Measurements from ENCODE around the gene GPBAR1. TPM values are rescaled to one million over a fixed set of nuclear protein-coding genes. Genes with fewer than 3 reads are reported as not detected.

GPBAR1 gene
- total RNA-seq, 2 experiments from 2014 or later: 1.6 to 1.8 TPM

- Histone ChIP-seq H3K9me3 (ENCODE audit: control insufficient read depth in 1 of 2, insufficient read depth in 1 of 2, low read length in 2 of 2) (no peaks in the 10 kb centered on the region), H3K27ac (ENCODE audit: low read depth in 1 of 2, low read length in 2 of 2) (no peak overlapping the region), H3K27me3 (ENCODE audit: control insufficient read depth in 1 of 2, insufficient read depth in 2 of 2, low read length in 2 of 2) (no peaks in the 10 kb centered on the region), H3K36me3 (ENCODE audit: insufficient read depth, low read length) (peaks cover 95% of the 10 kb centered on the region), H3K4me1 (ENCODE audit: insufficient read depth, low read length) (peaks cover 24% of the 10 kb centered on the region), H3K4me3 (ENCODE audit: low read length) (no peak overlapping the region)
- intact Hi-C loops (cut with DNase I, micrococcal nuclease): no loop called here
- Mint-ChIP-seq H3K9me3 (no peaks in the 10 kb centered on the region), H3K4me3 (no peak overlapping the region), H3K36me3 (ENCODE audit: low read depth) (peaks cover 96% of the 10 kb centered on the region), H3K4me1 (ENCODE audit: low read depth) (peaks cover 36% of the 10 kb centered on the region), H3K27ac (no peak overlapping the region), H3K27me3 (no peaks in the 10 kb centered on the region)
- TF ChIP-seq, protein P1, sequence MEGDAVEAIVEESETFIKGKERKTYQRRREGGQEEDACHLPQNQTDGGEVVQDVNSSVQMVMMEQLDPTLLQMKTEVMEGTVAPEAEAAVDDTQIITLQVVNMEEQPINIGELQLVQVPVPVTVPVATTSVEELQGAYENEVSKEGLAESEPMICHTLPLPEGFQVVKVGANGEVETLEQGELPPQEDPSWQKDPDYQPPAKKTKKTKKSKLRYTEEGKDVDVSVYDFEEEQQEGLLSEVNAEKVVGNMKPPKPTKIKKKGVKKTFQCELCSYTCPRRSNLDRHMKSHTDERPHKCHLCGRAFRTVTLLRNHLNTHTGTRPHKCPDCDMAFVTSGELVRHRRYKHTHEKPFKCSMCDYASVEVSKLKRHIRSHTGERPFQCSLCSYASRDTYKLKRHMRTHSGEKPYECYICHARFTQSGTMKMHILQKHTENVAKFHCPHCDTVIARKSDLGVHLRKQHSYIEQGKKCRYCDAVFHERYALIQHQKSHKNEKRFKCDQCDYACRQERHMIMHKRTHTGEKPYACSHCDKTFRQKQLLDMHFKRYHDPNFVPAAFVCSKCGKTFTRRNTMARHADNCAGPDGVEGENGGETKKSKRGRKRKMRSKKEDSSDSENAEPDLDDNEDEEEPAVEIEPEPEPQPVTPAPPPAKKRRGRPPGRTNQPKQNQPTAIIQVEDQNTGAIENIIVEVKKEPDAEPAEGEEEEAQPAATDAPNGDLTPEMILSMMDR (IDR thresholded peaks at IDR 0.05): no peak
- DNase-seq (no peak), ATAC-seq (ENCODE audit: poor library complexity) (no peak)
- ChIA-PET CTCF (no interaction called here), POLR2A (no interaction called here)
Measured at GRCh38 chr2:218235017-218235416, 25.8 kb upstream of the GPBAR1 start.

DNA sequence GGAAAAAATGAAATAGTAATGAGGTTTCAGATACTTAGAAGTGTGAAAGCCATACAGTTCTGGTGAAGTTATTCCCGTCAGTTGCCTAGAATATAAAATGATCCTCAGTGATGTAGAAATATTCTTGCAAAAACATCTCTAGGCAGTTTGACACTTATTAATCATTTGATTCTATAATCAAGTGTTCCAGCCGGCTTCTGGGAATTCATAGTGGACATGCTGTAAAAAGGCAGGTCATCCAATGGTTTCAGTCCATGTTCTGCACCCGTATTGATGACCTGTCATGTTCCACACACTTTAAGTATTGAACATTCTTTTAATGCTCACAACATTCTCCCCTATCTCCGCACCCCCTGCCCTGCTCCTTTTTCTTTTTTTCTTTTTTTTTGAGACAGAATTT, 24.0 kb upstream of the GPBAR1 start:
- Mint-ChIP-seq H3K4me1 (ENCODE audit: low read depth) (peaks cover 30% of the 10 kb centered on the region), H3K27ac (no peak overlapping the region), H3K27me3 (no peaks in the 10 kb centered on the region), H3K36me3 (ENCODE audit: low read depth) (peaks cover 98% of the 10 kb centered on the region), H3K9me3 (no peaks in the 10 kb centered on the region), H3K4me3 (no peak overlapping the region)
- H3K36me3 ChIP-seq (ENCODE audit: insufficient read depth, low read length): peaks cover 94% of the 10 kb centered on the region
- H3K4me3 ChIP-seq (ENCODE audit: low read length): no peak overlapping the region
- POLR2A ChIA-PET: no interaction called here
- H3K9me3 ChIP-seq (ENCODE audit: control insufficient read depth in 1 of 2, insufficient read depth in 1 of 2, low read length in 2 of 2): no peaks in the 10 kb centered on the region
- DNase-seq (no peak), ATAC-seq (ENCODE audit: poor library complexity) (no peak)
- no peaks in the 10 kb centered on the region for H3K27me3 ChIP-seq (ENCODE audit: control insufficient read depth in 1 of 2, insufficient read depth in 2 of 2, low read length in 2 of 2)
- CTCF ChIA-PET: no interaction called here
- TF ChIP-seq, protein P1 (IDR thresholded peaks at IDR 0.05): no peak
- intact Hi-C loops (cut with DNase I, micrococcal nuclease): no loop called here
- H3K27ac ChIP-seq (ENCODE audit: low read depth in 1 of 2, low read length in 2 of 2): no peak overlapping the region
- H3K4me1 ChIP-seq (ENCODE audit: insufficient read depth, low read length): peaks cover 6% of the 10 kb centered on the region

DNA sequence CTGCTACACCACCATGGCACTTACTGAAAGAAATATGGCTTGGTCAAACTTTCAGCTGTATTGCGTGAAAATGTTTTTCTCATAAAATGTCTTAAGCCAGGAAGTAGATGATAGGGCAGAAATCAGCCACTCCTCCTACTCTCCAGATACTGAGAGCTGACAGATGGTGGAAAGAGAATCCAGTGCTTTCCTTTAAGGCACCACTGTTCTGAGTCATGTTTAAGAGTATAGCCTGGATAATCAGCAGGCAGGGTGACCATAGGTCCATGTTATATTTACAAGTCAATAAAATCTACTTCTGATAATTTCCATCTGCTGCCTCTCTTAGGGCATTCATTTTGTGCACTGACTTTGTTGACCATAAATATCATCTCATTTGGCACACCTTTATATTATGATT, 21.9 kb upstream of the GPBAR1 start:
- no peak overlapping the region for H3K4me3 ChIP-seq (ENCODE audit: low read length)
- Mint-ChIP-seq H3K36me3 (ENCODE audit: low read depth) (peaks cover 100% of the 10 kb centered on the region), H3K9me3 (no peaks in the 10 kb centered on the region), H3K4me3 (no peak overlapping the region), H3K27me3 (no peaks in the 10 kb centered on the region), H3K27ac (peak overlapping the region; percentile 33), H3K4me1 (ENCODE audit: low read depth) (peaks cover 26% of the 10 kb centered on the region)
- H3K9me3 ChIP-seq (ENCODE audit: control insufficient read depth in 1 of 2, insufficient read depth in 1 of 2, low read length in 2 of 2): no peaks in the 10 kb centered on the region
- H3K4me1 ChIP-seq (ENCODE audit: insufficient read depth, low read length): peaks cover 2% of the 10 kb centered on the region
- ChIA-PET CTCF (interaction anchor here (0.7 to 1.4 kb wide), 2 partner anchors 9 to 31 kb away, joined by 3 to 9 read pairs; no protein-coding TSS in a partner anchor), POLR2A (no interaction called here)
- intact Hi-C loops (cut with DNase I, micrococcal nuclease): no loop called here
- H3K36me3 ChIP-seq (ENCODE audit: insufficient read depth, low read length): peaks cover 95% of the 10 kb centered on the region
- no peak for DNase-seq
- no peak for ATAC-seq (ENCODE audit: poor library complexity)
- H3K27ac ChIP-seq (ENCODE audit: low read depth in 1 of 2, low read length in 2 of 2): no peak overlapping the region
- H3K27me3 ChIP-seq (ENCODE audit: control insufficient read depth in 1 of 2, insufficient read depth in 2 of 2, low read length in 2 of 2): no peaks in the 10 kb centered on the region
- TF ChIP-seq, protein P1 (IDR thresholded peaks at IDR 0.05): no peak

Measured in CD4-positive, alpha-beta T cell (primary cell).